Naive B cell (primary cell): Measurements from ENCODE around the gene TSSK6. TPM values are rescaled to one million over a fixed set of nuclear protein-coding genes. Genes with fewer than 3 reads are reported as not detected.
A peak's percentile ranks its signal among the peaks of the same experiment; 100 is the strongest.
"Not testable (repeated sequence)": the region's sequence is repeated elsewhere in the genome, so short reads cannot be mapped to it uniquely, and the experiment has no call there.

Source experiments
- ATAC-seq, 2 donors: fragments of 150-1000 bp; cut with Tn5 transposase; 2 replicates each; pipeline ENCODE4 v1.10.0; 2021; ENCODE audit warnings: low read depth in 2 of 2, mild to moderate bottlenecking in 2 of 2, moderate library complexity in 2 of 2
- DNase-seq: peaks from one replicate; pipeline ENCODE4 v3.0.0; 2022
- H3K27ac Mint-ChIP-seq, 6 donors: one replicate each; pipeline ENCODE4 v1.8.0; 2020 to 2022; ENCODE audit warnings: mild to moderate bottlenecking in 6 of 6, mixed read lengths in 6 of 6, moderate library complexity in 5 of 6, inconsistent platforms in 2 of 6
- H3K27me3 Mint-ChIP-seq, 3 donors: one replicate each; pipeline ENCODE4 v1.8.0; 2021 to 2022; ENCODE audit warnings: mixed read lengths in 3 of 3, mild to moderate bottlenecking in 1 of 3
- H3K36me3 Mint-ChIP-seq, 2 donors: one replicate each; pipeline ENCODE4 v1.8.0; 2020 to 2022; ENCODE audit warnings: mixed read lengths in 2 of 2, inconsistent platforms in 1 of 2, mild to moderate bottlenecking in 1 of 2
- H3K4me1 Mint-ChIP-seq, 3 donors: one replicate each; pipeline ENCODE4 v1.8.0; 2020 to 2022; ENCODE audit warnings: mixed read lengths in 3 of 3, inconsistent platforms in 1 of 3, mild to moderate bottlenecking in 1 of 3, moderate library complexity in 1 of 3
- H3K4me3 Mint-ChIP-seq, 8 donors: one replicate each; pipeline ENCODE4 v1.8.0; 2020 to 2022; ENCODE audit warnings: mild to moderate bottlenecking in 8 of 8, mixed read lengths in 8 of 8, moderate library complexity in 8 of 8, inconsistent platforms in 2 of 8
- H3K9me3 Mint-ChIP-seq, 7 donors: one replicate each; pipeline ENCODE4 v1.8.0; 2020 to 2022; ENCODE audit warnings: mixed read lengths in 7 of 7, mild to moderate bottlenecking in 5 of 7, inconsistent platforms in 2 of 7, moderate library complexity in 1 of 7
- polyA plus RNA-seq, 6 donors: library from polyadenylated mRNA; unstranded; fragments of 300-500 nt; fragmentation: Illumina TruSeq; gene quantifications; one replicate each; pipeline ENCODE4 v1.2.3, GENCODE V29; 2021; ENCODE audit warnings: low read depth in 6 of 6

Gene TSSK6
- polyA plus RNA-seq, 6 donors from 2014 or later = 1.1 to 4.3 (median 2.3) TPM

DNA sequence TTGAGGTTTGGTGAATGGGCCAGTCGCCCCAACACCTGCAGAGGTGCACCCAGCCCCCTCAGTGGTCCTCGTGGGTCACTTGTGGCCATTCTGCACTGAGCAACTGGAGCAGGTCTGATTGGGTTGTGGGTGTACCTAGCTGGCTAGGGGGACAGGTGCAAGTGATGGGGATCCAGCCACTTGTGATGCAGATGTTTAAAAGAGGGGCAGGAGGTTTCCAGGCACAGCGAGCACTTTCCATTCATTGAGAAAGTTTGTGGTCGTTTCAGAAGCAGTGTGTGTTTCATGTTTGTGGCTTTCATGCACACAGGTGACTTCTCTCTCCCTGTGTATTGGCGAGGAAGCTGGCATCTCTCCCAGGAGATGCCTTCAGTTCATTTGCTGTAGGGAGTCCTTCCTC, 34.7 kb downstream of the TSSK6 start:
- H3K9me3 Mint-ChIP-seq = no peaks in the 10 kb centered on the region
- DNase-seq (no peak), ATAC-seq (no peak)
- peak overlapping the region in 2 of 6 donors; percentile 6 to 77 for H3K27ac Mint-ChIP-seq
- H3K4me1 Mint-ChIP-seq = peaks cover 26 to 58% (median 43%) of the 10 kb centered on the region in 3 donors
- no peaks in the 10 kb centered on the region for H3K36me3 Mint-ChIP-seq
- no peaks in the 10 kb centered on the region for H3K27me3 Mint-ChIP-seq
- no peak overlapping the region for H3K4me3 Mint-ChIP-seq

- H3K9me3 Mint-ChIP-seq = no peaks in the 10 kb centered on the region
- H3K36me3 Mint-ChIP-seq = no peaks in the 10 kb centered on the region
- no peak for DNase-seq
- peak overlapping the region in 4 of 6 donors; percentile 47 to 82 (median 68) for H3K27ac Mint-ChIP-seq
- no peak for ATAC-seq
- peak overlapping the region in 1 of 8 donors; percentile 25 for H3K4me3 Mint-ChIP-seq
- peaks cover 30 to 43% (median 38%) of the 10 kb centered on the region in 3 donors for H3K4me1 Mint-ChIP-seq
- no peaks in the 10 kb centered on the region for H3K27me3 Mint-ChIP-seq
Measured at GRCh38 chr19:19477705-19478383, 37.5 kb downstream of the TSSK6 start.

DNA sequence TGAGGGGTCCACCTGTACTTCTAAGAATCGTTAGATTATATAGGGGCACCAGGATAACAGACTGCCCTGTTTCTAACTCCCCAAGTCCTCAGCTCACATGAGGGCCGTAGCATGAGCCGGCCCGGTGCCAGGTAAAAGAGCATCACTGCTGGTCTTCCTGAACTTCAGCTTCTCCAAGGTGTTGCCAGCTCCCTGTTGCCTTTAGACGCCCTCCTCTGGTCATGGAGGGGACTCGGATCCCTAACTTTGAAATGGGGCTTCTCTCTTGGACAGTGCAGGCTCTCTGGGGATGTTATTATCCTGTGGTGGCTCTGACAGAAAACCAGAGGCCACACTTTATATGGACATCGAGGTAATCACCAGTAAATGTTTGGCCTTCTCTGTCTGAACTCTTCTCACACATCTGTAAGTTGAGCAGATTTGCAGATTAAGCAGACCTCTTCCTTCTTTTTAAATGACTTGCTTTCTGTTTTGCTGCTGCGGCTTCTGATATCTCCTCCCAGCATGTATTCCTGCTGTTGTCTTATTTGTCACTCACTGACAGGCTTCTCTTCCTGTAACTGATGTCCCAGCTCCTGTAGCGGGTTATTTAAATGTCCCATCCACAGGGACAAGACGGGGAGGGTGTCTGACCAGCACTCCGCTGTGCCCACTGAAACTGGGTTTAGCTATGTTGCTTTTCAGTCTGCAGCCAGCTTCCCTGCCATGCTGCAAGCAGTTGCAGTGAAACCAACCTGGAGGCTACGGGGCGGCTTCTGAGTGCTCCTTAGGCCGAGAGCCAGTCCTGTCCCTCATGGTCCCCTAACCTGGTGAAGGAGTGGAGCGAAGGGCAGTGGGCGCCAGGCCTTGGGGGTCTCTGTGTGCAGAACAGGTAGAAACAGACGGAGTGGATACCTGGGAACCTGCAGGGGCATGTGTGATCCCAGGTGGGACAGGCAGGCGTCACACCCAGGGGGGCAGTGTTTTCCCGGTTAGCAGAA, 39.2 kb downstream of the TSSK6 start:
- Mint-ChIP-seq H3K9me3 (no peaks in the 10 kb centered on the region), H3K36me3 (no peaks in the 10 kb centered on the region), H3K4me1 (peaks cover 45 to 55% (median 54%) of the 10 kb centered on the region in 3 donors), H3K27me3 (no peaks in the 10 kb centered on the region), H3K4me3 (peak overlapping the region in 1 of 8 donors; percentile 64), H3K27ac (peak overlapping the region in 5 of 6 donors; percentile 53 to 95 (median 82))
- ATAC-seq (no peak), DNase-seq (no peak)

- DNase-seq = no peak
- Mint-ChIP-seq H3K27me3 (no peaks in the 10 kb centered on the region), H3K27ac (peak overlapping the region in 4 of 6 donors; percentile 34 to 82 (median 60)), H3K4me1 (peaks cover 52 to 63% (median 62%) of the 10 kb centered on the region in 3 donors), H3K36me3 (no peaks in the 10 kb centered on the region), H3K4me3 (peak overlapping the region in 1 of 8 donors; percentile 64), H3K9me3 (peaks cover 0 to 3% (median 0%) of the 10 kb centered on the region in 7 donors)
- ATAC-seq = no peak
Measured at GRCh38 chr19:19475015-19475765, 40.2 kb downstream of the TSSK6 start.

GRCh38 chr19:19472106-19472505, 43.2 kb downstream of the TSSK6 start:
- peaks cover 42 to 57% (median 49%) of the 10 kb centered on the region in 3 donors for H3K4me1 Mint-ChIP-seq
- peak overlapping the region in 5 of 6 donors; percentile 76 to 91 (median 79) for H3K27ac Mint-ChIP-seq
- H3K9me3 Mint-ChIP-seq = peaks cover 0 to 24% (median 17%) of the 10 kb centered on the region in 7 donors
- peak; percentile 11 to 46 for ATAC-seq
- peak overlapping the region; percentile 11 to 87 (median 64) for H3K4me3 Mint-ChIP-seq
- H3K36me3 Mint-ChIP-seq = peaks cover 16 to 17% of the 10 kb centered on the region in 2 donors
- not testable (repeated sequence) for DNase-seq, H3K27me3 Mint-ChIP-seq

- DNase-seq (no peak), ATAC-seq (peak; percentile 69 to 70)
- H3K36me3 Mint-ChIP-seq = peaks cover 18 to 21% of the 10 kb centered on the region in 2 donors
- peak overlapping the region in 5 of 6 donors; percentile 49 to 91 (median 76) for H3K27ac Mint-ChIP-seq
- H3K9me3 Mint-ChIP-seq = peaks cover 0 to 28% (median 19%) of the 10 kb centered on the region in 7 donors
- H3K4me3 Mint-ChIP-seq = peak overlapping the region in 7 of 8 donors; percentile 11 to 87 (median 66)
- H3K27me3 Mint-ChIP-seq = no peaks in the 10 kb centered on the region
- peaks cover 42 to 53% (median 45%) of the 10 kb centered on the region in 3 donors for H3K4me1 Mint-ChIP-seq
Measured at GRCh38 chr19:19471682-19472081, 43.7 kb downstream of the TSSK6 start.

GRCh38 chr19:19470579-19470978, 44.8 kb downstream of the TSSK6 start:
- Mint-ChIP-seq H3K9me3 (peaks cover 0 to 32% (median 19%) of the 10 kb centered on the region in 7 donors), H3K27ac (peak overlapping the region in 4 of 6 donors; percentile 60 to 88 (median 80)), H3K4me1 (peaks cover 34 to 47% (median 41%) of the 10 kb centered on the region in 3 donors), H3K36me3 (peaks cover 27 to 32% of the 10 kb centered on the region in 2 donors), H3K4me3 (peak overlapping the region in 6 of 8 donors; percentile 3 to 73 (median 30)), H3K27me3 (no peaks in the 10 kb centered on the region)
- DNase-seq (no peak), ATAC-seq (no peak)

GRCh38 chr19:19468424-19469050, 46.8 kb downstream of the TSSK6 start:
- peaks cover 39 to 44% (median 43%) of the 10 kb centered on the region in 3 donors for H3K4me1 Mint-ChIP-seq

DNA sequence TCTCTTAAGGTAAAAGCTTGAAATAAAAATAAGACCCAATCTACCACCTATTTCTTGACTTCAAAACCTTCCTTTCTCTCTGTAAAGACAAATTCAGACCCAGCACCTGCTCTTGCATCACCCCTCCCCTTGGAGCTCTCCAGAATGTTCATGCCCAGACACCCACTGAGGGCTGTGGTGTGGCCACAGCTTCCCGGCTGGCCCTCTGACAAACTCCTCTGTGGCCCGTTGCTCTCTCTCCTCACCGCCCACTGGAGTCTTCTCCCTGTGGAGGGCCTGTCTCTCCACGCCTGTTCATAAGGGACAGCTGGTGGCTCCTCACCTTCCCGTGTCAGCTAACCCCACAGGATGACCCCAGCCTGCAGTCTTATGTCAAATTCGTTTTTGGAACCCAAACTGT, 49.1 kb downstream of the TSSK6 start:
- Mint-ChIP-seq H3K27me3 (no peaks in the 10 kb centered on the region), H3K9me3 (peaks cover 0 to 32% (median 19%) of the 10 kb centered on the region in 7 donors), H3K4me3 (no peak overlapping the region), H3K36me3 (peaks cover 27 to 39% of the 10 kb centered on the region in 2 donors), H3K4me1 (peaks cover 37 to 47% (median 42%) of the 10 kb centered on the region in 3 donors), H3K27ac (peak overlapping the region in 3 of 6 donors; percentile 32 to 76 (median 44))
- no peak for DNase-seq
- ATAC-seq = no peak

More at GRCh38 chr19:19468424-19469050, 46.8 kb downstream of the TSSK6 start:
- no peak for DNase-seq
- Mint-ChIP-seq H3K9me3 (peaks cover 0 to 32% (median 19%) of the 10 kb centered on the region in 7 donors), H3K27me3 (no peaks in the 10 kb centered on the region), H3K4me3 (peak overlapping the region in 1 of 8 donors; percentile 35), H3K27ac (peak overlapping the region in 2 of 6 donors; percentile 49 to 57), H3K36me3 (peaks cover 27 to 39% of the 10 kb centered on the region in 2 donors)
- ATAC-seq = no peak

- Mint-ChIP-seq H3K27ac (peak overlapping the region in 3 of 6 donors; percentile 59 to 77 (median 76)), H3K4me1 (peaks cover 37 to 47% (median 44%) of the 10 kb centered on the region in 3 donors), H3K27me3 (no peaks in the 10 kb centered on the region), H3K36me3 (peaks cover 27 to 39% of the 10 kb centered on the region in 2 donors), H3K4me3 (no peak overlapping the region), H3K9me3 (peaks cover 0 to 31% (median 17%) of the 10 kb centered on the region in 7 donors)
- no peak for DNase-seq
- no peak for ATAC-seq
Measured at GRCh38 chr19:19465436-19466070, 49.8 kb downstream of the TSSK6 start.

DNA sequence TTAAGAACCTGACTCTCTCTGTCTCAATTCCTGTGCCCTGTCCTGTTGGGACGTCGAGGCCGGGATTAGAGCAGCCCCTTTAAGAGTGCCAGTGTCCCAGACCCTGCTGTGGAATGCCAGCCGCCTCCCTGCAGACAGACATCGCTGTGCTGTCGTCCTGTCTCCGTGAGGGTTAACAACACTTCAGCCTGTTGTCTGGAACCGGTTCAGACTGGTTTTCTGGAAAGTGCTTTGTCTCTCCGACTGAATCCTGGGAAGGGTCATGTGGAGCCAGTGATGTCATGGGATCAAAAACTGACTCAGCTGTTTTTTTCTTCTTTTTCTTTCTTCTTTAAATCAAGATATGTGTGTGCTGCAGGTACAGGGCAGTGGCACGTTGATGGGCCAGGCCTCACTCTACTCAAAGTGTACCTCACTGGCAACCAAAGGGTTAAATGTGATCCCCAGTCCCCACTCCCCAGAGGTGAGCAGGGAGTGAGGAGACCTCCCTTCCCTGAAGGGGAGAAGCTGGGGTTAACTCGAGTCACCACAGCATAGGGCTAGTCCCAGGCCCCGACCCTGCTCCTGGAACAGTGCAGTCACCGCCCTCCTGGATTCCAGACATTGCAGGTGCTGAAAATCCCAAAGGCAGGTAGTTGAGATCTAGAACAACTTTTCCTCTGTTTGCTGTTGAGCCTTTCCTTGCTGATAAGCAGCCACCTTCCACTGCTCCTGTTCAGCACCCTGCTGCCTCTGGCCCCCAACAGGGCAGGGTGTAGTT, 50.8 kb downstream of the TSSK6 start:
- Mint-ChIP-seq H3K4me3 (peak overlapping the region in 1 of 8 donors; percentile 6), H3K36me3 (peaks cover 27 to 39% of the 10 kb centered on the region in 2 donors), H3K4me1 (peaks cover 38 to 52% (median 48%) of the 10 kb centered on the region in 3 donors)

More for the DNA sequence above, 50.8 kb downstream of the TSSK6 start:
- peak overlapping the region in 2 of 6 donors; percentile 6 to 59 for H3K27ac Mint-ChIP-seq
- H3K27me3 Mint-ChIP-seq = no peaks in the 10 kb centered on the region
- no peak for ATAC-seq
- H3K9me3 Mint-ChIP-seq = peaks cover 0 to 29% (median 16%) of the 10 kb centered on the region in 7 donors
- no peak for DNase-seq
